IMR-90 (cell line): ENCODE measurements around the gene CD82. TPM values are rescaled to one million over a fixed set of nuclear protein-coding genes. Genes with fewer than 3 reads are reported as not detected.
A peak's percentile ranks its signal among the peaks of the same experiment; 100 is the strongest.

Experiments
- ATAC-seq: fragments of 200-7000 bp; cut with Tn5 transposase; 2 replicates; pipeline ENCODE4 v1.9.1; 2020; ENCODE audit warnings: low read depth, mild to moderate bottlenecking, moderate library complexity
- BruUV-seq: library from RNA; stranded (reverse); fragments of 400-500 nt; replicated peaks from 2 replicates; lab custom pipeline; 2021; lab: Mats Ljungman, UMichigan
- CTCF ChIA-PET: fragments of 300-600 bp; formaldehyde crosslinking; extraction: SDS; loops from one replicate; lab custom pipeline; 2021; ENCODE audit warnings: antibody characterized with exemption; lab: Yijun Ruan, JAX
- POLR2A ChIA-PET: fragments of 300-600 bp; sonication (Branson Sonifier 250); formaldehyde crosslinking; loops from one replicate; lab custom pipeline; 2022; ENCODE audit warnings: antibody characterized with exemption; ENCODE audit not compliant: unreplicated experiment; lab: Charles Lee
- DNase-seq: peaks from one replicate; pipeline ENCODE4 v3.0.0; 2013
- H2AFZ ChIP-seq: replicated peaks from 2 replicates; pipeline ENCODE3; 2013; ENCODE audit warnings: low read length, mild to moderate bottlenecking; ENCODE audit not compliant: poor library complexity
- H2AK5ac ChIP-seq: 2 replicates; pipeline ENCODE4 v1.6.1; 2013; ENCODE audit warnings: low read depth, low read length, inconsistent platforms
- H2AK9ac ChIP-seq: replicated peaks from 2 replicates; pipeline ENCODE3; 2013; ENCODE audit warnings: mild to moderate bottlenecking, low read depth, low read length, moderate library complexity; ENCODE audit not compliant: poor library complexity
- H2BK120ac ChIP-seq: 2 replicates; pipeline ENCODE4 v1.6.1; 2013; ENCODE audit warnings: low read depth, low read length, inconsistent platforms
- H2BK15ac ChIP-seq: 3 replicates; pipeline ENCODE4 v1.6.1; 2013; ENCODE audit warnings: low read depth, low read length, inconsistent platforms
- H2BK20ac ChIP-seq: 2 replicates; pipeline ENCODE4 v1.6.1; 2013; ENCODE audit warnings: low read depth, mild to moderate bottlenecking, inconsistent platforms, low read length, moderate library complexity
- H2BK5ac ChIP-seq: 2 replicates; pipeline ENCODE4 v1.6.1; 2013; ENCODE audit warnings: mild to moderate bottlenecking, low read depth, low read length, inconsistent platforms; ENCODE audit not compliant: poor library complexity, severe bottlenecking
- H3K14ac ChIP-seq: replicated peaks from 2 replicates; pipeline ENCODE4 v1.6.1; 2013; ENCODE audit warnings: low read depth, low read length, inconsistent platforms
- H3K18ac ChIP-seq: 2 replicates; pipeline ENCODE4 v1.6.1; 2013; ENCODE audit warnings: low read depth, low read length, control low read depth
- H3K23ac ChIP-seq: 2 replicates; pipeline ENCODE4 v1.6.1; 2013; ENCODE audit warnings: low read depth, low read length, inconsistent platforms
- H3K27ac ChIP-seq: 2 replicates; pipeline ENCODE4 v1.5.1; 2013; ENCODE audit warnings: mild to moderate bottlenecking, control low read depth, low read length; ENCODE audit not compliant: insufficient read depth
- H3K27me3 ChIP-seq: 2 replicates; pipeline ENCODE4 v1.6.1; 2013; ENCODE audit warnings: low read length; ENCODE audit not compliant: control insufficient read depth, insufficient read depth
- H3K36me3 ChIP-seq: 2 replicates; pipeline ENCODE4 v1.6.1; 2013; ENCODE audit warnings: low read length, mixed read lengths; ENCODE audit not compliant: control insufficient read depth, insufficient read depth
- H3K4ac ChIP-seq: 2 replicates; pipeline ENCODE4 v1.6.1; 2013; ENCODE audit warnings: low read depth, low read length, inconsistent platforms
- H3K4me1 ChIP-seq: 2 replicates; pipeline ENCODE4 v1.6.1; 2013; ENCODE audit warnings: low read length, mixed read lengths; ENCODE audit not compliant: control insufficient read depth, insufficient read depth
- H3K4me2 ChIP-seq: 2 replicates; pipeline ENCODE4 v1.6.1; 2013; ENCODE audit warnings: low read depth, mild to moderate bottlenecking, control low read depth, low read length, moderate library complexity
- H3K4me3 ChIP-seq: 2 replicates; pipeline ENCODE4 v1.5.1; 2013; ENCODE audit warnings: low read depth, mild to moderate bottlenecking, control low read depth, low read length, moderate library complexity; ENCODE audit not compliant: insufficient read depth
- H3K56ac ChIP-seq: 2 replicates; pipeline ENCODE4 v1.6.1; 2013; ENCODE audit warnings: low read length, inconsistent platforms; ENCODE audit not compliant: insufficient read depth; ENCODE audit errors: extremely low read depth
- H3K79me1 ChIP-seq, 2 experiments: 2 replicates each; pipeline ENCODE4 v1.6.1; 2013; ENCODE audit warnings: low read length in 2 of 2, inconsistent platforms in 1 of 2, low read depth in 1 of 2
- H3K9ac ChIP-seq: 2 replicates; pipeline ENCODE4 v1.6.1; 2013; ENCODE audit warnings: low read depth, low read length, control low read depth
- H3K9me1 ChIP-seq: 2 replicates; pipeline ENCODE4 v1.6.1; 2013; ENCODE audit warnings: low read length, inconsistent platforms; ENCODE audit not compliant: insufficient read depth
- H3K9me3 ChIP-seq: 2 replicates; pipeline ENCODE4 v1.6.1; 2013; ENCODE audit warnings: low read length; ENCODE audit not compliant: control insufficient read depth, insufficient read depth
- H4K20me1 ChIP-seq: 2 replicates; pipeline ENCODE4 v1.6.1; 2013; ENCODE audit warnings: low read length, inconsistent platforms; ENCODE audit not compliant: insufficient read depth
- H4K5ac ChIP-seq: 2 replicates; pipeline ENCODE4 v1.6.1; 2013; ENCODE audit warnings: mild to moderate bottlenecking, low read depth, low read length, control low read depth
- H4K8ac ChIP-seq, 2 experiments: 2 replicates each; pipeline ENCODE4 v1.6.1; 2013; ENCODE audit warnings: low read depth in 2 of 2, low read length in 2 of 2, control low read depth in 1 of 2, inconsistent platforms in 1 of 2
- H4K91ac ChIP-seq: 2 replicates; pipeline ENCODE4 v1.6.1; 2013; ENCODE audit warnings: low read depth, low read length, inconsistent platforms; ENCODE audit not compliant: insufficient read depth
- BHLHE40 ChIP-seq: fragments of 150-350 bp; IDR thresholded peaks from 2 replicates; pipeline ENCODE4 v1.6.1; 2016; ENCODE audit warnings: mild to moderate bottlenecking, low read depth, low read length
- CEBPB ChIP-seq: IDR thresholded peaks from 2 replicates; pipeline ENCODE4 v1.6.1; 2012; ENCODE audit warnings: low read depth, low read length, improper control_type of control experiment
- CHD1 ChIP-seq: IDR thresholded peaks from 2 replicates; pipeline ENCODE4 v1.6.1; 2012; ENCODE audit warnings: low read depth, low read length, improper control_type of control experiment
- FOS ChIP-seq: fragments of 150-350 bp; IDR thresholded peaks from 2 replicates; pipeline ENCODE4 v1.6.1; 2016; ENCODE audit warnings: low read depth, low read length
- MAFK ChIP-seq: IDR thresholded peaks from 2 replicates; pipeline ENCODE4 v1.6.1; 2012; ENCODE audit warnings: low read depth, low read length, improper control_type of control experiment
- MAZ ChIP-seq: IDR thresholded peaks from 2 replicates; pipeline ENCODE4 v1.6.1; 2012; ENCODE audit warnings: low read depth, mild to moderate bottlenecking, low read length, improper control_type of control experiment, moderate library complexity, borderline replicate concordance
- NFE2L2 ChIP-seq: fragments of 150-350 bp; IDR thresholded peaks from 2 replicates; pipeline ENCODE4 v1.6.1; 2016; ENCODE audit warnings: low read depth, mild to moderate bottlenecking, low read length
- POLR2A ChIP-seq: IDR thresholded peaks from 2 replicates; pipeline ENCODE4 v1.6.1; 2012; ENCODE audit warnings: mild to moderate bottlenecking, low read depth, low read length
- RAD21 ChIP-seq: IDR thresholded peaks from 2 replicates; pipeline ENCODE4 v1.6.1; 2012; ENCODE audit warnings: low read length, improper control_type of control experiment
- RCOR1 ChIP-seq: IDR thresholded peaks from 2 replicates; pipeline ENCODE4 v1.6.1; 2012; ENCODE audit warnings: mild to moderate bottlenecking, low read length, improper control_type of control experiment; ENCODE audit not compliant: insufficient replicate concordance
- RFX5 ChIP-seq: IDR thresholded peaks from 2 replicates; pipeline ENCODE4 v1.8.0; 2012; ENCODE audit warnings: low read depth, mild to moderate bottlenecking, low read length, moderate library complexity
- SMC3 ChIP-seq: fragments of 150-350 bp; IDR thresholded peaks from 2 replicates; pipeline ENCODE4 v1.6.1; 2016; ENCODE audit warnings: low read depth, mild to moderate bottlenecking, antibody characterized with exemption, low read length, moderate library complexity
- WGBS, 2 experiments: methylation state at CpG; one replicate each; pipeline versions ENCODE4 v1.1.5 to v1.1.7; 2013; ENCODE audit warnings: missing lambda C conversion rate in 2 of 2; ENCODE audit not compliant: insufficient read length in 1 of 2; ENCODE audit errors: extremely low coverage in 2 of 2; 5-methylcytosine and 5-hydroxymethylcytosine counted together
- dilution Hi-C: fragments of 300-500 bp; cut with HindIII; formaldehyde crosslinking; loops from one replicate; pipeline ENCODE4 v1.14.3; 2018; ENCODE audit warnings: low sequenced_read_pairs; ENCODE audit not compliant: unreplicated experiment
- in situ Hi-C: fragments of 300-500 bp; cut with MboI; formaldehyde crosslinking; loops from 3 replicates; pipeline ENCODE4 v1.14.3; 2019; ENCODE audit warnings: low sequenced_read_pairs, inconsistent platforms, mixed read lengths
- intact Hi-C: fragments of 100-400 bp; cut with micrococcal nuclease; formaldehyde crosslinking; loops from 2 replicates; pipeline ENCODE4 v1.10.0; 2022
- polyA plus RNA-seq, 3 experiments: library from polyadenylated mRNA; depleted of rRNA; stranded (reverse); fragments of >200 nt; gene quantifications; 2 replicates each; pipeline ENCODE4 v1.2.3, GENCODE V29; 2012; ENCODE audit warnings: low replicate concordance in 1 of 3
- total RNA-seq: library from RNA; depleted of rRNA; stranded (reverse); fragments of >200 nt; gene quantifications from 2 replicates; pipeline ENCODE4 v1.2.3, GENCODE V29; 2012
- TF ChIP-seq, protein P1 (sequence below): fragments of 150-350 bp; IDR thresholded peaks from 2 replicates; pipeline ENCODE4 v1.6.1; 2016; ENCODE audit warnings: low read depth, mild to moderate bottlenecking, low read length, moderate library complexity, borderline replicate concordance
- TF ChIP-seq, protein P2 (sequence below): conservative IDR thresholded peaks from 2 replicates; pipeline ENCODE4 v1.5.1; 2012; ENCODE audit warnings: mild to moderate bottlenecking, low read depth, low read length, improper control_type of control experiment
- TF ChIP-seq, protein P3 (sequence below): fragments of 150-350 bp; IDR thresholded peaks from 2 replicates; pipeline ENCODE4 v1.6.1; 2017; ENCODE audit warnings: mild to moderate bottlenecking, antibody characterized with exemption, low read length, low read depth

The CD82 gene
- total and polyA plus RNA-seq, 2 of the 4 experiments (the other 2 are of a cell fraction), result 32.8 to 49.4 TPM

DNA sequence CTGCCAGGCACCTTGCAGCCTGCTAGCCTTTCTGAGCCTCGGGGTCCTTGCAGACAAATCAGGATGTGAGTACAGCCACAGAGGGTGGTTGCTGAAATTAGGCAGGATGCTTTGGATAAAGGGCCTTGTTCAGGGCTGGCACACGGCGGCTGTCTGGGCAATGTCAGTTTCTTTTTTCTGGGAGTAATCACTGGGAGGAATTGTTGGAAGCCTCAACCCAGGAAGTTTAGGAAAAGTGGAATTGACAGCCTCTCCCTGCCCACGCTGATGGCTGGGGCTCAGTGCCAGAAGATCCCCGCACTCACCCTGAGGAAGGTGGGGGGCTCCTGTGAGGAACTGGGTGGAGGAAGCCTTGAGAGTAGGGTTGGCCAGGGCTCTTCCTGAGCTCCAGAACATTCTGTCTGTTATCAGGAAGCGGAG is 37.4 kb downstream of the CD82 start:
- H2AK5ac ChIP-seq, result no peak overlapping the region; the same call in 1 of the 2 replicates
- H3K23ac ChIP-seq, result no peak overlapping the region
- ATAC-seq (no peak), DNase-seq (no peak)
- H3K4ac ChIP-seq, result peak overlapping the region; percentile 35; the same call in 1 of the 2 replicates
- H3K4me3 ChIP-seq, result no peak overlapping the region
- no peak overlapping the region for H4K91ac ChIP-seq
- H3K27ac ChIP-seq, result no peak overlapping the region
- H2AFZ ChIP-seq, result no peak overlapping the region
- peaks cover 15% of the 10 kb centered on the region for H3K36me3 ChIP-seq
- H2BK5ac ChIP-seq, result no peak overlapping the region
- no peak overlapping the region for H4K8ac ChIP-seq
- in situ Hi-C loops, result no loop called here
- no peak overlapping the region for H3K56ac ChIP-seq
- H3K18ac ChIP-seq, result no peak overlapping the region
- H3K79me1 ChIP-seq, result 0 out of 4 replicates have a peak, but pooled peaks cover 0 to 4% of the 10 kb centered on the region in 2 experiments
- H3K14ac ChIP-seq, result no peak overlapping the region
- H2AK9ac ChIP-seq, result no peak overlapping the region
- intact Hi-C loops, result no loop called here
- no peak overlapping the region for H2BK120ac ChIP-seq
- peaks cover 21% of the 10 kb centered on the region for H3K4me1 ChIP-seq
- WGBS, 2 experiments, result 100% methylated on average over 1 of the region's 6 CpGs; no CpG with 5 or more reads in 1 of the 2 experiments
- no TSS peak for BruUV-seq
- H2BK15ac ChIP-seq, result no peak overlapping the region
- H2BK20ac ChIP-seq, result no peak overlapping the region
- H3K9me3 ChIP-seq, result no peaks in the 10 kb centered on the region
- no peak overlapping the region for H4K5ac ChIP-seq
- H3K9me1 ChIP-seq, result peaks cover 16% of the 10 kb centered on the region; the same call in 1 of the 2 replicates
- no peak overlapping the region for H3K9ac ChIP-seq
- no peaks in the 10 kb centered on the region for H3K27me3 ChIP-seq
- no peak overlapping the region for H3K4me2 ChIP-seq
- ChIA-PET CTCF (interaction anchor here (1.3 kb wide), 1 partner anchor 44 kb away, joined by 3 read pairs; no protein-coding TSS in a partner anchor), POLR2A (no interaction called here)
- H4K20me1 ChIP-seq, result peaks cover 6% of the 10 kb centered on the region; the same call in 1 of the 2 replicates
- dilution Hi-C loops, result no loop called here
- no peak for TF ChIP-seq MAFK
- TF ChIP-seq RAD21, result no peak
- TF ChIP-seq RFX5, result no peak
- TF ChIP-seq CEBPB, result no peak
- no peak for TF ChIP-seq BHLHE40
- no peak for TF ChIP-seq SMC3
- TF ChIP-seq POLR2A, result no peak
- no peak for TF ChIP-seq CHD1
- no peak for TF ChIP-seq NFE2L2
- no peak for TF ChIP-seq FOS
- TF ChIP-seq RCOR1, result no peak
- TF ChIP-seq, protein P1, sequence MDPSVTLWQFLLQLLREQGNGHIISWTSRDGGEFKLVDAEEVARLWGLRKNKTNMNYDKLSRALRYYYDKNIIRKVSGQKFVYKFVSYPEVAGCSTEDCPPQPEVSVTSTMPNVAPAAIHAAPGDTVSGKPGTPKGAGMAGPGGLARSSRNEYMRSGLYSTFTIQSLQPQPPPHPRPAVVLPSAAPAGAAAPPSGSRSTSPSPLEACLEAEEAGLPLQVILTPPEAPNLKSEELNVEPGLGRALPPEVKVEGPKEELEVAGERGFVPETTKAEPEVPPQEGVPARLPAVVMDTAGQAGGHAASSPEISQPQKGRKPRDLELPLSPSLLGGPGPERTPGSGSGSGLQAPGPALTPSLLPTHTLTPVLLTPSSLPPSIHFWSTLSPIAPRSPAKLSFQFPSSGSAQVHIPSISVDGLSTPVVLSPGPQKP, result no peak
- TF ChIP-seq, protein P2, sequence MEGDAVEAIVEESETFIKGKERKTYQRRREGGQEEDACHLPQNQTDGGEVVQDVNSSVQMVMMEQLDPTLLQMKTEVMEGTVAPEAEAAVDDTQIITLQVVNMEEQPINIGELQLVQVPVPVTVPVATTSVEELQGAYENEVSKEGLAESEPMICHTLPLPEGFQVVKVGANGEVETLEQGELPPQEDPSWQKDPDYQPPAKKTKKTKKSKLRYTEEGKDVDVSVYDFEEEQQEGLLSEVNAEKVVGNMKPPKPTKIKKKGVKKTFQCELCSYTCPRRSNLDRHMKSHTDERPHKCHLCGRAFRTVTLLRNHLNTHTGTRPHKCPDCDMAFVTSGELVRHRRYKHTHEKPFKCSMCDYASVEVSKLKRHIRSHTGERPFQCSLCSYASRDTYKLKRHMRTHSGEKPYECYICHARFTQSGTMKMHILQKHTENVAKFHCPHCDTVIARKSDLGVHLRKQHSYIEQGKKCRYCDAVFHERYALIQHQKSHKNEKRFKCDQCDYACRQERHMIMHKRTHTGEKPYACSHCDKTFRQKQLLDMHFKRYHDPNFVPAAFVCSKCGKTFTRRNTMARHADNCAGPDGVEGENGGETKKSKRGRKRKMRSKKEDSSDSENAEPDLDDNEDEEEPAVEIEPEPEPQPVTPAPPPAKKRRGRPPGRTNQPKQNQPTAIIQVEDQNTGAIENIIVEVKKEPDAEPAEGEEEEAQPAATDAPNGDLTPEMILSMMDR, result no peak
- TF ChIP-seq, protein P3, sequence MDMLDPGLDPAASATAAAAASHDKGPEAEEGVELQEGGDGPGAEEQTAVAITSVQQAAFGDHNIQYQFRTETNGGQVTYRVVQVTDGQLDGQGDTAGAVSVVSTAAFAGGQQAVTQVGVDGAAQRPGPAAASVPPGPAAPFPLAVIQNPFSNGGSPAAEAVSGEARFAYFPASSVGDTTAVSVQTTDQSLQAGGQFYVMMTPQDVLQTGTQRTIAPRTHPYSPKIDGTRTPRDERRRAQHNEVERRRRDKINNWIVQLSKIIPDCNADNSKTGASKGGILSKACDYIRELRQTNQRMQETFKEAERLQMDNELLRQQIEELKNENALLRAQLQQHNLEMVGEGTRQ, result no peak
- no peak for TF ChIP-seq MAZ
